HEK293T (cell line): Measurements from ENCODE around the gene PEMT.

Experiments
- BHLHE40 ChIP-seq: fragments of 450-650 bp; IDR thresholded peaks from 2 replicates; pipeline ENCODE4 v1.6.1; 2016; ENCODE audit warnings: mild to moderate bottlenecking, moderate library complexity, borderline replicate concordance
- CTBP1 ChIP-seq: fragments of 450-650 bp; IDR thresholded peaks from 2 replicates; pipeline ENCODE4 v1.6.1; 2016; ENCODE audit warnings: borderline replicate concordance
- FOXA1 ChIP-seq: fragments of 450-650 bp; IDR thresholded peaks from 2 replicates; pipeline ENCODE4 v1.6.1; 2016; ENCODE audit warnings: mild to moderate bottlenecking
- FOXK2 ChIP-seq: fragments of 450-650 bp; IDR thresholded peaks from 2 replicates; pipeline ENCODE4 v1.6.1; 2016; ENCODE audit warnings: mild to moderate bottlenecking
- FOXM1 ChIP-seq: fragments of 450-650 bp; IDR thresholded peaks from 2 replicates; pipeline ENCODE4 v1.6.1; 2017; ENCODE audit warnings: mild to moderate bottlenecking, borderline replicate concordance
- HDGF ChIP-seq: fragments of 450-650 bp; IDR thresholded peaks from 2 replicates; pipeline ENCODE4 v1.6.1; 2017; ENCODE audit warnings: antibody characterized with exemption, borderline replicate concordance
- L3MBTL2 ChIP-seq: fragments of 450-650 bp; conservative IDR thresholded peaks from 2 replicates; pipeline ENCODE4 v1.6.1; 2016; ENCODE audit warnings: mild to moderate bottlenecking
- SP1 ChIP-seq: fragments of 450-650 bp; IDR thresholded peaks from 2 replicates; pipeline ENCODE4 v1.6.1; 2017
- TARDBP ChIP-seq: fragments of 450-650 bp; IDR thresholded peaks from 2 replicates; pipeline ENCODE4 v1.6.1; 2016

GRCh38 chr17:17527956-17528500 lies 63.5 kb downstream of the PEMT start:
- TF ChIP-seq L3MBTL2 (no peak), BHLHE40 (no peak), SP1 (no peak), CTBP1 (no peak), TARDBP (no peak), FOXK2 (no peak), FOXM1 (no peak), HDGF (no peak), FOXA1 (no peak)
